ENCODE measurements around the gene LBR. TPM values are rescaled to one million over a fixed set of nuclear protein-coding genes. Genes with fewer than 3 reads are reported as not detected.

The LBR gene
- total RNA-seq, 1 donor from 2014 or later = 8.9 TPM

- Histone ChIP-seq H3K4me3 (no peak overlapping the region), H3K4me1 (peaks cover 46% of the 10 kb centered on the region), H3K36me3 (peaks cover 46% of the 10 kb centered on the region), H3K27ac (replicated peaks) (no peak overlapping the region), H3K9me3 (replicated peaks) (no peaks in the 10 kb centered on the region), H3K27me3 (ENCODE audit: low read depth) (no peaks in the 10 kb centered on the region)
- no peak for TF ChIP-seq CTCF (IDR thresholded peaks at IDR 0.05; ENCODE audit: borderline replicate concordance)
- no peak for DNase-seq
- intact Hi-C loops (cut with micrococcal nuclease) = no loop called here
These were observed 5.7 kb downstream of the LBR start for GRCh38 chr1:225422031-225422605.

GRCh38 chr1:225418598-225418997 is 9.2 kb downstream of the LBR start:
- Histone ChIP-seq H3K27ac (replicated peaks) (no peak overlapping the region), H3K4me3 (no peak overlapping the region), H3K36me3 (peaks cover 74% of the 10 kb centered on the region), H3K9me3 (replicated peaks) (no peaks in the 10 kb centered on the region), H3K27me3 (ENCODE audit: low read depth) (no peaks in the 10 kb centered on the region), H3K4me1 (peaks cover 12% of the 10 kb centered on the region)
- no peak for DNase-seq
- intact Hi-C loops (cut with micrococcal nuclease) = no loop called here
- no peak for TF ChIP-seq CTCF (IDR thresholded peaks at IDR 0.05; ENCODE audit: borderline replicate concordance)

- no peaks in the 10 kb centered on the region for H3K27me3 ChIP-seq (ENCODE audit: low read depth)
These were observed 9.8 kb downstream of the LBR start for GRCh38 chr1:225418059-225418458.

GRCh38 chr1:225415967-225416745 is 11.7 kb downstream of the LBR start:
- H3K4me1 ChIP-seq = no peaks in the 10 kb centered on the region
- H3K27ac ChIP-seq (replicated peaks) = no peak overlapping the region
- no peaks in the 10 kb centered on the region for H3K27me3 ChIP-seq (ENCODE audit: low read depth)
- peaks cover 88% of the 10 kb centered on the region for H3K36me3 ChIP-seq
- H3K4me3 ChIP-seq = no peak overlapping the region
- H3K9me3 ChIP-seq (replicated peaks) = no peaks in the 10 kb centered on the region
- intact Hi-C loops (cut with micrococcal nuclease) = no loop called here
- TF ChIP-seq CTCF (IDR thresholded peaks at IDR 0.05; ENCODE audit: borderline replicate concordance) = no peak
- no peak for DNase-seq

More at GRCh38 chr1:225418059-225418458, 9.8 kb downstream of the LBR start:
- Histone ChIP-seq H3K36me3 (peaks cover 79% of the 10 kb centered on the region), H3K27ac (replicated peaks) (no peak overlapping the region), H3K9me3 (replicated peaks) (no peaks in the 10 kb centered on the region), H3K4me1 (peaks cover 7% of the 10 kb centered on the region), H3K4me3 (no peak overlapping the region)
- TF ChIP-seq CTCF (IDR thresholded peaks at IDR 0.05; ENCODE audit: borderline replicate concordance) = no peak
- intact Hi-C loops (cut with micrococcal nuclease) = no loop called here
- no peak for DNase-seq

GRCh38 chr1:225415307-225415706 is 12.5 kb downstream of the LBR start:
- Histone ChIP-seq H3K27ac (replicated peaks) (no peak overlapping the region), H3K36me3 (peaks cover 90% of the 10 kb centered on the region), H3K4me3 (no peak overlapping the region), H3K4me1 (no peaks in the 10 kb centered on the region), H3K9me3 (replicated peaks) (no peaks in the 10 kb centered on the region), H3K27me3 (ENCODE audit: low read depth) (no peaks in the 10 kb centered on the region)
- no peak for TF ChIP-seq CTCF (IDR thresholded peaks at IDR 0.05; ENCODE audit: borderline replicate concordance)
- DNase-seq = no peak
- intact Hi-C loops (cut with micrococcal nuclease) = no loop called here

Measured in left ventricle myocardium inferior (tissue), 1 donor.